Bronchial epithelial cell (primary cell): ENCODE measurements around the gene PSMF1. TPM values are rescaled to one million over a fixed set of nuclear protein-coding genes. Genes with fewer than 3 reads are reported as not detected.

ENCODE experiments used
- DNase-seq: peaks from one replicate; pipeline ENCODE4 v3.0.0-alpha.2; 2010; ENCODE audit warnings: low read depth
- FAIRE-seq: peaks from 2 replicates; lab custom pipeline; 2011; peaks lifted over from hg19 to GRCh38; lab: Jason Lieb, UNC
- H3K27me3 ChIP-seq: 2 replicates; pipeline ENCODE4 v1.5.1; 2011; ENCODE audit warnings: low read length; ENCODE audit not compliant: control insufficient read depth, insufficient read depth
- H3K36me3 ChIP-seq: 2 replicates; pipeline ENCODE4 v1.5.1; 2011; ENCODE audit warnings: low read length; ENCODE audit not compliant: control insufficient read depth, insufficient read depth
- H3K4me3 ChIP-seq: 2 replicates; pipeline ENCODE4 v1.5.1; 2011; ENCODE audit warnings: mild to moderate bottlenecking, low read depth, low read length, control low read depth
- CTCF ChIP-seq: IDR thresholded peaks from 2 replicates; pipeline ENCODE4 v1.5.1; 2011; ENCODE audit warnings: mild to moderate bottlenecking, moderate library complexity, low read length, control low read depth, inconsistent platforms; ENCODE audit not compliant: insufficient read depth, severe bottlenecking
- total RNA-seq: library from RNA; depleted of rRNA; stranded (reverse); fragments of >200 nt; gene quantifications from 2 replicates; pipeline ENCODE4 v1.2.1, GENCODE V29; 2014

The PSMF1 gene
- total RNA-seq, 1 donor from 2014 or later: 20.3 TPM

- no peak overlapping the region for H3K4me3 ChIP-seq
- no peaks in the 10 kb centered on the region for H3K27me3 ChIP-seq
- TF ChIP-seq CTCF: no peak
- FAIRE-seq (no peak), DNase-seq (peak; percentile 7)
- peaks cover 23% of the 10 kb centered on the region for H3K36me3 ChIP-seq
These were observed 48.7 kb downstream of the PSMF1 start for GRCh38 chr20:1166948-1167720.

- peak; percentile 28 for FAIRE-seq
- no peak for TF ChIP-seq CTCF
- Histone ChIP-seq H3K36me3 (peaks cover 12% of the 10 kb centered on the region), H3K27me3 (no peaks in the 10 kb centered on the region), H3K4me3 (no peak overlapping the region)
- DNase-seq: no peak
These were observed 50.8 kb downstream of the PSMF1 start for GRCh38 chr20:1169224-1169623.

GRCh38 chr20:1171461-1172093 lies 53.2 kb downstream of the PSMF1 start:
- Histone ChIP-seq H3K36me3 (peaks cover 4% of the 10 kb centered on the region), H3K4me3 (no peak overlapping the region), H3K27me3 (no peaks in the 10 kb centered on the region)
- no peak for TF ChIP-seq CTCF
- DNase-seq (peak; percentile 15), FAIRE-seq (peak; percentile 18)

- no peak for DNase-seq
- Histone ChIP-seq H3K36me3 (peaks cover 2% of the 10 kb centered on the region), H3K4me3 (no peak overlapping the region), H3K27me3 (no peaks in the 10 kb centered on the region)
- no peak for TF ChIP-seq CTCF
- no peak for FAIRE-seq
These were observed 55.3 kb downstream of the PSMF1 start for GRCh38 chr20:1173698-1174097.

- TF ChIP-seq CTCF: no peak
- H3K27me3 ChIP-seq: no peaks in the 10 kb centered on the region
- peaks cover 2% of the 10 kb centered on the region for H3K36me3 ChIP-seq
- peak; percentile 97 for FAIRE-seq
- no peak overlapping the region for H3K4me3 ChIP-seq
- no peak for DNase-seq
These were observed 56.4 kb downstream of the PSMF1 start for GRCh38 chr20:1174787-1175186.

GRCh38 chr20:1177680-1178079 lies 59.3 kb downstream of the PSMF1 start:
- H3K36me3 ChIP-seq: peaks cover 2% of the 10 kb centered on the region

More at GRCh38 chr20:1177680-1178079, 59.3 kb downstream of the PSMF1 start:
- FAIRE-seq (no peak), DNase-seq (peak; percentile 18)
- peak; percentile 15 for TF ChIP-seq CTCF
- Histone ChIP-seq H3K4me3 (no peak overlapping the region), H3K27me3 (peaks cover 2% of the 10 kb centered on the region)
